GM10266 (cell line): ENCODE results near the gene DTNB.
"Not testable (repeated sequence)": the region's sequence is repeated elsewhere in the genome, so short reads cannot be mapped to it uniquely, and the experiment has no call there.

Experiments used
- DNase-seq: peaks from one replicate; pipeline ENCODE4 v3.0.0; 2012; ENCODE audit errors: extremely low spot score
- TF ChIP-seq, protein P1 (sequence below): IDR thresholded peaks from 2 replicates; pipeline ENCODE4 v1.5.1; 2012; ENCODE audit warnings: mild to moderate bottlenecking, low read depth; ENCODE audit not compliant: control insufficient read depth, insufficient read depth; ENCODE audit errors: missing control alignments

The DTNB gene

DNA sequence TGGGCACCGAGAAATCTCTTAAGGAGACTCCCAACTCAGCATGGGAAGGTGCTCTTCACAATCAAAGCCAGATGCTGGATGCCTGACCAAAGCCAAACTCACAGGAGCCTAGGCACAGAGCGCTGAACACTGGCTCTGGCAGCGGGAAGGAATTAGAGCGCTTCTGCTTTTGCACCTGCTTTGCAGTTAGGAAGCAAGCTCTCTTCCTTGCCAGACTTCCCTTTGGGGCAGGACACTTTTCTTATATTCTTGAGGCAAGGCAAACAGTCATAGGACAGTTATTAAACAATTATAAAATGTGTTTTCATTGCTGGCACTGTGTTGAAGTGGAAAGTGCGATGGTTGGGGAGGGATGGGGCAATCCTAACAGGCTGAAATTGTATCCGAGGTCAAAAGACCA is 252.1 kb downstream of the DTNB start:
- TF ChIP-seq, protein P1, sequence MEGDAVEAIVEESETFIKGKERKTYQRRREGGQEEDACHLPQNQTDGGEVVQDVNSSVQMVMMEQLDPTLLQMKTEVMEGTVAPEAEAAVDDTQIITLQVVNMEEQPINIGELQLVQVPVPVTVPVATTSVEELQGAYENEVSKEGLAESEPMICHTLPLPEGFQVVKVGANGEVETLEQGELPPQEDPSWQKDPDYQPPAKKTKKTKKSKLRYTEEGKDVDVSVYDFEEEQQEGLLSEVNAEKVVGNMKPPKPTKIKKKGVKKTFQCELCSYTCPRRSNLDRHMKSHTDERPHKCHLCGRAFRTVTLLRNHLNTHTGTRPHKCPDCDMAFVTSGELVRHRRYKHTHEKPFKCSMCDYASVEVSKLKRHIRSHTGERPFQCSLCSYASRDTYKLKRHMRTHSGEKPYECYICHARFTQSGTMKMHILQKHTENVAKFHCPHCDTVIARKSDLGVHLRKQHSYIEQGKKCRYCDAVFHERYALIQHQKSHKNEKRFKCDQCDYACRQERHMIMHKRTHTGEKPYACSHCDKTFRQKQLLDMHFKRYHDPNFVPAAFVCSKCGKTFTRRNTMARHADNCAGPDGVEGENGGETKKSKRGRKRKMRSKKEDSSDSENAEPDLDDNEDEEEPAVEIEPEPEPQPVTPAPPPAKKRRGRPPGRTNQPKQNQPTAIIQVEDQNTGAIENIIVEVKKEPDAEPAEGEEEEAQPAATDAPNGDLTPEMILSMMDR: no peak
- DNase-seq: no peak

DNA sequence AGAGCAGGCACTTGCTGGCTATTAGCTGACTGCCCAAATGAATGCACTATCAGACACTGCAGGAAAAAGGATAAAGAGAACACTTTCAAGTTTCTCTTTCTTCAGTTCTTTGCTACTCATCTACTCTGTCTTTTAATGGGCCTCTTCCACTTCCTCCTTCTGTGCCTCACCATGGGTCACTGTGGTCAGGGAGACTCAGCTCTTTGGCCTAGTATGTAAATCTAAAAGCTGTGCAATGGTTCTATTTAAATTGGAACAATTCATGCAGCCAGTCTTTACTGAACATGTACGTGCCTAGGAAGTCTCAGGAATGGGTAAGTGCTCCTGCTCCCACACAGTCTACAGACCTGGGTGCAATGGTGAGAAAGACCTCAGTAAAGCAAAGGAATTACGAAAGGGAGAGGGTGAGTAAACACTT is 252.5 kb downstream of the DTNB start:
- TF ChIP-seq, protein P1: no peak
- DNase-seq: peak; percentile 53

DNA sequence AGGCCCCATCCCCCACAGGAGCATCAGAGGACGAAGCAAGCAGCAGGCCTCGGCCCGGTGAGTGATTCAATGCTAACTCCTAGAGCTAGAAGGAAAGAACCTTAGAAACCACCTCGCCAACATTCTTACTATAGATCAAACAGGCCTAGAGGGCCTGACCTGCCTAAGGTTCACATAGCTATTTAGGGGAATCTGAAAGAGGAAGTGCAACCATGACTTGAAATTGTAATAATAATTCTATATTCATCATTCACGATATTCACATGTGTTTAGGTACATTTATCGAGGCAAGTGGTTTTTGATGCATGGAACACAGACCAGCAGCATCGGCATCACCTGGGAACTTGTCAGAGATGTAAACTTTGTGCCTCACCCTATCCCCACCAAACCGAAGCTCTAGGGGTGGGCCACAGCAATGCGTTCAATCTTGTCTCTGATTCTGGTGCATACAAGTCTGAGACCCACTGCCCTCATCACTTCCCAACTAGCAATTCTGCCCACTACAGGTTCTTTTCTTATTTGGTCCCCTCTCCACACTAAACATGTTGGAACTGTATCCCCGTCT is 253.6 kb downstream of the DTNB start:
- TF ChIP-seq, protein P1: no peak
- peak; percentile 66 for DNase-seq

DNA sequence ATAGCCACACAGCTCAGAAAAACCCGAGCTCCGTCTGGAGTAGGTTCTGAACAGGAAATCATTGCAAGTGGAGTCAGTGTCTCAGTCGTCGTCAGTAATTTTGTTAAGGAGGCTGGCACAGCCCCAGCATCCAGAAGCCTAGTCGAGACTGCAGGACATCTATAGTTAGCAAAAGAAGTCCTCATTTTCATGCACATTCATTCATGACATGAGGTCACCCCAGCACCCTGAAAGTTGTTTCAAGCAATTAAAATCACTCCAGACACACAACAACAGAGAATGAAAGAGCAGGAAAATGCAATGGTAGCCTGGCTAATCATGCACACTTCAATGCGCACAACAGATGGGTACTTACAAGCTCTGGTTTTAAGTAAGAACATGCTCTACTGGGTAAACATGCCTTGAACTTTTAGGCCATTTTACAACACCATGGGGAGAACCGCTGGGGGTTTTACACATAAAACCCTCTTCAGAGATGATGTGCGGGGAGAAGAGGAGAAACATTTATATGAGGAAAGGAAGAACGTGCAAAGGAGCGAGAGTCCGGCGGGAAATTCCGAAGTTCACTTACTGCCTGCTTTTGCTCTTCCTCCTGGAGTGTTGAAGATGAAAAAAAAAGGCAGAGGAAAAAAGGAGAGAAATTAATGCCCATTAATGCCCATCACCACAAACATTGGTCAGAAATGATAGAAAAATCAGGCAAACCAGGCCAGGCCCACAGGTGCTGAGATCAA is 254.3 kb downstream of the DTNB start:
- TF ChIP-seq, protein P1: no peak
- no peak for DNase-seq

DNA sequence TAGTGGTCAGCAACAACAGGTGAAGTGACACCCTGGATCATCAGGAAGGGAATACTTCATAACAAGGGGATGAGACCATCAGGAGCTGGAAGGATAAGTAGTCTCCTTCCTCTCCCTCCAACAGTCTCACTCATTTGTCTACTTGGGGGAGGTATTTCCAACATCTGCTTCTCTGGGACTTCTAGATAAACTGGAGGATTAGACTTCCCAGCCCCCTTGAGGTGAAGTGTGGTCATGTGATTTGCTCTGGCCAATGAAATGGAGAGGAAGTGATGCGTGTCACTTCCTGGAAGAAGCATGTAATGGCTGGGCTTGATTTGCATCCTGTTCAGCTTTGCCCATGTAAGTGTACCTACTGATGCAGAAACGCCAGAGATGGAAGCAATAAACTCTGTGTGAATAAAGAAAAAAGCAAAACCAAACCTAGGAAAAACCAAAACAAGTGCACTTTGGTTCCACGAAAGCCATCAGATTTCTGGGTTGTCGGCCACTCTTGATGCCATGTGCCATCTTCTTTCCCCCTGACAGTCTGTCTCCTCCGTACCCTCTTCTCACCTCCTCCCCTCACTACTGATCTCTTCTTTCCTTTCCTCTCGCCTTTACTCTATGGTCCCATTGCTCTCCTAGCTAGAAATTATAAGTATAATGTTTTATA is 255.5 kb downstream of the DTNB start:
- TF ChIP-seq, protein P1: no peak
- peak; percentile 43 for DNase-seq

DNA sequence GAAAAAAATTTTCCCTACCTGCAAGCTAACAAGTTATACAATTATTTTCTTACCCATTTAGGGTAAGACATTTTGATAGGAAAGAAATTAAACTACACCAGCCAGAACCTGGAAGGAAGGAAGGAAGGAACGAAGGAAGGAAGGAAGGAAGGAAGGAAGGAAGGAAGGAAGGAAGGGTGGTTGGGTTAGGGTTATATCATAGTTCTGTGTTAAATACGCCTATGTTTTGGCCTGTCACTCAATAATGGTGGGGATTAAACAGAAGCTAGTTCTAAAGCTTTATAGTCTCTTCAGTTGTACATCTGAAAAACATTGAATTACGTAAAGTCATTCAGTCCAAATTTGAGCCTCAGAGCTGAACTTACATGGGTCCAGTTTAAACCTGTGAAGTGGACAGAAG is 256.7 kb downstream of the DTNB start:
- DNase-seq: no peak
- TF ChIP-seq, protein P1: no peak

DNA sequence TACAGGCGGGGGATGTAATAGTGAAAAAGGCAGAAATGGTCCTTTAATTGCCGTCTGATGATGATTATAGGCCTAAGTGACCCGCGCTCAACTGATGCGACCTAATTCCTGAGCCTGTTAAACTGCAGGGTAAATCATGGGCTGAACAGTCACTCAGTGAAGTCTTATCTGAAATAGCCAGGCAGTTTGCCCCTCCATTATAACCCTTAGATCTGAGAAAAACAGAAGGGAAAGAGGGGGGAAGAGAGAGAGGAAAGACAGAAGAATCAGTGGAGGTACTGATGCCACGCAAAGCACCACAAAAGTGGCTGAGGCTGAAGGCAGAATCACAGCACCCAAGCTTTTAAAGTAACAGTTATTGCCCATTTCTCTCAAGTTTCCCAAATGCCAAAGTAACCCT is 258.6 kb downstream of the DTNB start:
- no peak for DNase-seq
- TF ChIP-seq, protein P1: no peak

DNA sequence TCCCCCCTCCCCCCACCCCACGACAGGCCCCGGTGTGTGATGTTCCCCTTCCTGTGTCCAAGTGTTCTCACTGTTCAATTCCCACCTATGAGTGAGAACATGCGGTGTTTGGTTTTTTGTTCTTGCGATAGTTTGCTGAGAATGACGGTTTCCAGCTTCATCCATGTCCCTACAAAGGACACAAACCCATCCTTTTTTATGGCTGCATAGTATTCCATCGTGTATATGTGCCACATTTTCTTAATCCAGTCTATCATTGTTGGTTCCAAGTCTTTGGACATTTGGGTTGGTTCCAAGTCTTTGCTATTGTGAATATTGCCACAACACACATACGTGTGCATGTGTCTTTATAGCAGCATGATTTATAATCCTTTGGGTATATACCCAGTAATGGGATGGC is 260.0 kb downstream of the DTNB start:
- DNase-seq: not testable (repeated sequence)
